ENCODE data around the gene EHMT1. TPM values are rescaled to one million over a fixed set of nuclear protein-coding genes. Genes with fewer than 3 reads are reported as not detected.

EHMT1 gene
- polyA plus RNA-seq, 1 of the 3 experiments (the other 2 are of a cell fraction) = 39.5 TPM

DNA sequence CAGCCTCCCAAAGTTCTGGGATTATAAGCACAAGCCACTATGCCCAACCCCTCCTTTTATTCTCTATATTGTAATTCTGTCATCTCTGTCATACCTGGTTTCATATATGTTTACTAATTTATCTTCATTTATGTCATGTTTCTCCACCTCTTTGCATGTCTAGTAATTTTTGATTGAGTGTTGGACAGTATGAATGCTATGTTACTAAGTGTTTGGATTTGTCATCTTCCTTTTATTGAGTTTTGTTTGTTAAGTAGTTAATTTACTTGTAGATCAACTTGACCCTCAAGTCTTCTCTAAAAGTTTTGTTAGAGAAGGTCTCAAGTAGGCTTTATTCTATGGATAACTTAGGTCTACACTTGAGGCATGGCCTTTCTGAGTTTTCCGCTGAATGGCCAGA lies 241.6 kb downstream of the EHMT1 start:
- ChIA-PET CTCF (interaction anchor here (0.6 kb wide), 1 partner anchor 273 kb away, joined by 3 read pairs; no protein-coding TSS in a partner anchor), POLR2A (no interaction called here)
- no peaks in the 10 kb centered on the region for H3K79me2 ChIP-seq (ENCODE audit: insufficient read depth)
- H3K36me3 ChIP-seq (replicated peaks in 1 of 2; ENCODE audit: control insufficient read depth in 1 of 2, insufficient read depth in 2 of 2, low read length in 1 of 2) = no peaks in the 10 kb centered on the region
- no peaks in the 10 kb centered on the region for H3F3A ChIP-seq (replicated peaks; ENCODE audit: insufficient read depth)
- H3K9me3 ChIP-seq = no peaks in the 10 kb centered on the region
- no peak overlapping the region for H2AFZ ChIP-seq (ENCODE audit: low read depth)
- H3K9me2 ChIP-seq = no peaks in the 10 kb centered on the region
- H3K4me3 ChIP-seq (ENCODE audit: low read depth in 2 of 2, low read length in 1 of 2) = no peak overlapping the region
- no peak for DNase-seq
- no peaks in the 10 kb centered on the region for H4K20me1 ChIP-seq (ENCODE audit: insufficient read depth)
- 50% methylated on average over 1 of the region's 1 CpG for WGBS (ENCODE audit: low lambda C conversion rate)
- H3K4me2 ChIP-seq = no peak overlapping the region
- H3K4me1 ChIP-seq (ENCODE audit: control insufficient read depth in 1 of 2, insufficient read depth in 2 of 2, low read depth in 1 of 2, low read length in 1 of 2) = peaks cover 0 to 8% of the 10 kb centered on the region in 2 experiments; a peak in 1 of 4 replicates
- H3K9ac ChIP-seq = no peak overlapping the region
- TF ChIP-seq, protein P1, sequence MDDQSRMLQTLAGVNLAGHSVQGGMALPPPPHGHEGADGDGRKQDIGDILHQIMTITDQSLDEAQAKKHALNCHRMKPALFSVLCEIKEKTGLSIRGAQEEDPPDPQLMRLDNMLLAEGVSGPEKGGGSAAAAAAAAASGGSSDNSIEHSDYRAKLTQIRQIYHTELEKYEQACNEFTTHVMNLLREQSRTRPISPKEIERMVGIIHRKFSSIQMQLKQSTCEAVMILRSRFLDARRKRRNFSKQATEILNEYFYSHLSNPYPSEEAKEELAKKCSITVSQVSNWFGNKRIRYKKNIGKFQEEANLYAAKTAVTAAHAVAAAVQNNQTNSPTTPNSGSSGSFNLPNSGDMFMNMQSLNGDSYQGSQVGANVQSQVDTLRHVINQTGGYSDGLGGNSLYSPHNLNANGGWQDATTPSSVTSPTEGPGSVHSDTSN (IDR thresholded peaks at IDR 0.05) = no peak
- TF ChIP-seq RFX5 (IDR thresholded peaks at IDR 0.05; ENCODE audit: low read length) (no peak), TAF1 (IDR thresholded peaks at IDR 0.05; ENCODE audit: borderline replicate concordance, low read depth, low read length) (no peak), RCOR1 (IDR thresholded peaks at IDR 0.05; ENCODE audit: low read length) (no peak)
- TF ChIP-seq, protein P2, sequence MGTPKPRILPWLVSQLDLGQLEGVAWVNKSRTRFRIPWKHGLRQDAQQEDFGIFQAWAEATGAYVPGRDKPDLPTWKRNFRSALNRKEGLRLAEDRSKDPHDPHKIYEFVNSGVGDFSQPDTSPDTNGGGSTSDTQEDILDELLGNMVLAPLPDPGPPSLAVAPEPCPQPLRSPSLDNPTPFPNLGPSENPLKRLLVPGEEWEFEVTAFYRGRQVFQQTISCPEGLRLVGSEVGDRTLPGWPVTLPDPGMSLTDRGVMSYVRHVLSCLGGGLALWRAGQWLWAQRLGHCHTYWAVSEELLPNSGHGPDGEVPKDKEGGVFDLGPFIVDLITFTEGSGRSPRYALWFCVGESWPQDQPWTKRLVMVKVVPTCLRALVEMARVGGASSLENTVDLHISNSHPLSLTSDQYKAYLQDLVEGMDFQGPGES (IDR thresholded peaks at IDR 0.05; ENCODE audit: low read depth, low read length) = no peak
- TF ChIP-seq, protein P3, sequence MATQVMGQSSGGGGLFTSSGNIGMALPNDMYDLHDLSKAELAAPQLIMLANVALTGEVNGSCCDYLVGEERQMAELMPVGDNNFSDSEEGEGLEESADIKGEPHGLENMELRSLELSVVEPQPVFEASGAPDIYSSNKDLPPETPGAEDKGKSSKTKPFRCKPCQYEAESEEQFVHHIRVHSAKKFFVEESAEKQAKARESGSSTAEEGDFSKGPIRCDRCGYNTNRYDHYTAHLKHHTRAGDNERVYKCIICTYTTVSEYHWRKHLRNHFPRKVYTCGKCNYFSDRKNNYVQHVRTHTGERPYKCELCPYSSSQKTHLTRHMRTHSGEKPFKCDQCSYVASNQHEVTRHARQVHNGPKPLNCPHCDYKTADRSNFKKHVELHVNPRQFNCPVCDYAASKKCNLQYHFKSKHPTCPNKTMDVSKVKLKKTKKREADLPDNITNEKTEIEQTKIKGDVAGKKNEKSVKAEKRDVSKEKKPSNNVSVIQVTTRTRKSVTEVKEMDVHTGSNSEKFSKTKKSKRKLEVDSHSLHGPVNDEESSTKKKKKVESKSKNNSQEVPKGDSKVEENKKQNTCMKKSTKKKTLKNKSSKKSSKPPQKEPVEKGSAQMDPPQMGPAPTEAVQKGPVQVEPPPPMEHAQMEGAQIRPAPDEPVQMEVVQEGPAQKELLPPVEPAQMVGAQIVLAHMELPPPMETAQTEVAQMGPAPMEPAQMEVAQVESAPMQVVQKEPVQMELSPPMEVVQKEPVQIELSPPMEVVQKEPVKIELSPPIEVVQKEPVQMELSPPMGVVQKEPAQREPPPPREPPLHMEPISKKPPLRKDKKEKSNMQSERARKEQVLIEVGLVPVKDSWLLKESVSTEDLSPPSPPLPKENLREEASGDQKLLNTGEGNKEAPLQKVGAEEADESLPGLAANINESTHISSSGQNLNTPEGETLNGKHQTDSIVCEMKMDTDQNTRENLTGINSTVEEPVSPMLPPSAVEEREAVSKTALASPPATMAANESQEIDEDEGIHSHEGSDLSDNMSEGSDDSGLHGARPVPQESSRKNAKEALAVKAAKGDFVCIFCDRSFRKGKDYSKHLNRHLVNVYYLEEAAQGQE (IDR thresholded peaks at IDR 0.05; ENCODE audit: low read depth, low read length) = no peak
- H3K27ac ChIP-seq (ENCODE audit: low read depth in 2 of 2, low read length in 1 of 2) = no peak overlapping the region
- H3K27me3 ChIP-seq (ENCODE audit: insufficient read depth) = no peaks in the 10 kb centered on the region

DNA sequence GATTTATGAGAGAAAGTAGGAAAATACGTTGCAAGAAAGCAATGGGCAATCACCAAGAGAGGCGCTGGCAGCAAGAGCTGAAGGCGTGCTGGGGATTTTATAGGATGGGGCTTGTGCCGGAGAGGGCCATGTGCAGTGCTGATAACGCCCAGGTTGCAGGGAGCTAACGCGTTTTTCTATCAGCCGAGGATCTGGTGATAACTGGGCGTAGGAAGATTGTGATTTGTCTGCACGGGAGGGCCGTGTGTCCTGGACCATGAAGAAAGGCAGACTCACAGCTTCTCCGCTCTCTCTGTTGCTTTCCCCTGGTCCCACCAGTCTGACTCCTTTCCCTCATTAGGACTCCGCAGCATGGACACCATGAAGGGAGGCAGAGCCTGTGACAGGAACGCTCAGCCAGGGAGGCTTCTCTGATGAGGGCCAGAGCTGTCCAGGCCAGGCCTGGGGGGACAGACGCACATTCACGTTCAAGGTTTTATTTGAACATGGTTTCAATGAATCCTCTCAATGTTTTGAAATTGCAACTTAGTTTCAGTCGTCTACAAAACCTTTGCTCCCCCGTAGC lies 246.9 kb downstream of the EHMT1 start:
- TF ChIP-seq GATA2 (CRISPR knock-in tag; IDR thresholded peaks at IDR 0.05) (peak; percentile 97), TCF12 (IDR thresholded peaks at IDR 0.05) (no peak), MXI1 (IDR thresholded peaks at IDR 0.05; ENCODE audit: low read depth, low read length) (peak; percentile 79), RCOR1 (IDR thresholded peaks at IDR 0.05; ENCODE audit: low read length) (peak; percentile 69; the same call in 1 of the 2 replicates), RAD21 (IDR thresholded peaks at IDR 0.05; ENCODE audit: low read length) (peak; percentile 31; the same call in 1 of the 2 replicates), FOXJ3 (CRISPR knock-in tag; IDR thresholded peaks at IDR 0.05) (peak; percentile 56; the same call in 1 of the 2 replicates), EP300 (IDR thresholded peaks at IDR 0.05; ENCODE audit: borderline replicate concordance in 1 of 2, low read depth in 1 of 2, low read length in 1 of 2) (peak in 1 of 2 experiments; percentile 69; a peak in 2 of 4 replicates)
- TF ChIP-seq, protein P4, sequence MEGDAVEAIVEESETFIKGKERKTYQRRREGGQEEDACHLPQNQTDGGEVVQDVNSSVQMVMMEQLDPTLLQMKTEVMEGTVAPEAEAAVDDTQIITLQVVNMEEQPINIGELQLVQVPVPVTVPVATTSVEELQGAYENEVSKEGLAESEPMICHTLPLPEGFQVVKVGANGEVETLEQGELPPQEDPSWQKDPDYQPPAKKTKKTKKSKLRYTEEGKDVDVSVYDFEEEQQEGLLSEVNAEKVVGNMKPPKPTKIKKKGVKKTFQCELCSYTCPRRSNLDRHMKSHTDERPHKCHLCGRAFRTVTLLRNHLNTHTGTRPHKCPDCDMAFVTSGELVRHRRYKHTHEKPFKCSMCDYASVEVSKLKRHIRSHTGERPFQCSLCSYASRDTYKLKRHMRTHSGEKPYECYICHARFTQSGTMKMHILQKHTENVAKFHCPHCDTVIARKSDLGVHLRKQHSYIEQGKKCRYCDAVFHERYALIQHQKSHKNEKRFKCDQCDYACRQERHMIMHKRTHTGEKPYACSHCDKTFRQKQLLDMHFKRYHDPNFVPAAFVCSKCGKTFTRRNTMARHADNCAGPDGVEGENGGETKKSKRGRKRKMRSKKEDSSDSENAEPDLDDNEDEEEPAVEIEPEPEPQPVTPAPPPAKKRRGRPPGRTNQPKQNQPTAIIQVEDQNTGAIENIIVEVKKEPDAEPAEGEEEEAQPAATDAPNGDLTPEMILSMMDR (IDR thresholded peaks at IDR 0.05) = no peak
- TF ChIP-seq, protein P5, sequence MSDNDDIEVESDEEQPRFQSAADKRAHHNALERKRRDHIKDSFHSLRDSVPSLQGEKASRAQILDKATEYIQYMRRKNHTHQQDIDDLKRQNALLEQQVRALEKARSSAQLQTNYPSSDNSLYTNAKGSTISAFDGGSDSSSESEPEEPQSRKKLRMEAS (IDR thresholded peaks at IDR 0.05; ENCODE audit: low read depth) = no peak
- TF ChIP-seq, protein P6, sequence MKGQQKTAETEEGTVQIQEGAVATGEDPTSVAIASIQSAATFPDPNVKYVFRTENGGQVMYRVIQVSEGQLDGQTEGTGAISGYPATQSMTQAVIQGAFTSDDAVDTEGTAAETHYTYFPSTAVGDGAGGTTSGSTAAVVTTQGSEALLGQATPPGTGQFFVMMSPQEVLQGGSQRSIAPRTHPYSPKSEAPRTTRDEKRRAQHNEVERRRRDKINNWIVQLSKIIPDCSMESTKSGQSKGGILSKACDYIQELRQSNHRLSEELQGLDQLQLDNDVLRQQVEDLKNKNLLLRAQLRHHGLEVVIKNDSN (IDR thresholded peaks at IDR 0.05; ENCODE audit: borderline replicate concordance, low read depth) = no peak
- peaks cover 0 to 20% of the 10 kb centered on the region in 2 experiments; a peak in 1 of 4 replicates for H3K4me1 ChIP-seq (ENCODE audit: control insufficient read depth in 1 of 2, insufficient read depth in 2 of 2, low read depth in 1 of 2, low read length in 1 of 2)
- no peak overlapping the region for H2AFZ ChIP-seq (ENCODE audit: low read depth)
- H3K9me3 ChIP-seq = no peaks in the 10 kb centered on the region
- H3K27ac ChIP-seq (ENCODE audit: low read depth in 2 of 2, low read length in 1 of 2) = peak overlapping the region in 1 of 2 experiments; percentile 72; a peak in 2 of 4 replicates
- POLR2A ChIA-PET = no interaction called here
- peak; percentile 78 for DNase-seq
- no peaks in the 10 kb centered on the region for H3F3A ChIP-seq (replicated peaks; ENCODE audit: insufficient read depth)
- H3K4me3 ChIP-seq (ENCODE audit: low read depth in 2 of 2, low read length in 1 of 2) = no peak overlapping the region; a peak in 1 of 4 replicates
- no peaks in the 10 kb centered on the region for H3K79me2 ChIP-seq (ENCODE audit: insufficient read depth)
- no peaks in the 10 kb centered on the region for H3K36me3 ChIP-seq (replicated peaks in 1 of 2; ENCODE audit: control insufficient read depth in 1 of 2, insufficient read depth in 2 of 2, low read length in 1 of 2)
- no peak overlapping the region for H3K9ac ChIP-seq
- CTCF ChIA-PET = interaction anchor here (0.6 to 1.6 kb wide), 3 partner anchors 12 to 345 kb away, joined by 3 to 4 read pairs (median 4); partner anchors contain the start of gene CACNA1B
- no peaks in the 10 kb centered on the region for H4K20me1 ChIP-seq (ENCODE audit: insufficient read depth)
- H3K9me2 ChIP-seq = no peaks in the 10 kb centered on the region
- H3K27me3 ChIP-seq (ENCODE audit: insufficient read depth) = no peaks in the 10 kb centered on the region
- H3K4me2 ChIP-seq = no peak overlapping the region
- 16% methylated on average over 18 of the region's 18 CpGs for WGBS (ENCODE audit: low lambda C conversion rate)
